ENCODE data around the gene ESYT2. TPM values are rescaled to one million over a fixed set of nuclear protein-coding genes. Genes with fewer than 3 reads are reported as not detected.

ESYT2 gene
- polyA plus RNA-seq, 1 donor (not counting 4 experiments of a cell fraction or from before 2014, with no cell fraction given): 45.9 TPM

DNA sequence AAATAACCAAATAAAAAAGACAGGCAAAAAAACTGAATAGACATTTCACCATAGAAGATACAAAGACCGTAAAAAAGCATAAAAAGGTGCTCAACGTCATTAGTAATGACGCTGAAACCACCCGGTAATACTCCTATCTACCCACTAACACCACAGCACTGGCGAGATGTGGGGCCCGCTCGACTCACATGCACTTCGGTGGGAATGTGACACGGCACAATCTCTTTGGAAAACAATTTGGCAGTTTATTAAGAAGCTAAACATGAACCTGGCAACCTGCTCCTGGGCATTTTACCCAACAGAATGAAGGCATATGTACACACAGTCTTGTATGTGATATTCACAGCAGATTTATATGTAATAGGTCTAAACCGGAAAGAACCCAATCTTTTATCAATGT, 81.9 kb downstream of the ESYT2 start:
- H3K4me3 ChIP-seq (ENCODE audit: control insufficient read depth in 2 of 3, extremely low read depth in 1 of 3, insufficient read depth in 2 of 3, low read depth in 1 of 3, low read length in 3 of 3): no peak overlapping the region
- H2AFZ ChIP-seq (ENCODE audit: control insufficient read depth, low read length): no peak overlapping the region
- no peak for TF ChIP-seq EZH2 (IDR thresholded peaks at IDR 0.05; ENCODE audit: low read length)
- TF ChIP-seq, protein P1, sequence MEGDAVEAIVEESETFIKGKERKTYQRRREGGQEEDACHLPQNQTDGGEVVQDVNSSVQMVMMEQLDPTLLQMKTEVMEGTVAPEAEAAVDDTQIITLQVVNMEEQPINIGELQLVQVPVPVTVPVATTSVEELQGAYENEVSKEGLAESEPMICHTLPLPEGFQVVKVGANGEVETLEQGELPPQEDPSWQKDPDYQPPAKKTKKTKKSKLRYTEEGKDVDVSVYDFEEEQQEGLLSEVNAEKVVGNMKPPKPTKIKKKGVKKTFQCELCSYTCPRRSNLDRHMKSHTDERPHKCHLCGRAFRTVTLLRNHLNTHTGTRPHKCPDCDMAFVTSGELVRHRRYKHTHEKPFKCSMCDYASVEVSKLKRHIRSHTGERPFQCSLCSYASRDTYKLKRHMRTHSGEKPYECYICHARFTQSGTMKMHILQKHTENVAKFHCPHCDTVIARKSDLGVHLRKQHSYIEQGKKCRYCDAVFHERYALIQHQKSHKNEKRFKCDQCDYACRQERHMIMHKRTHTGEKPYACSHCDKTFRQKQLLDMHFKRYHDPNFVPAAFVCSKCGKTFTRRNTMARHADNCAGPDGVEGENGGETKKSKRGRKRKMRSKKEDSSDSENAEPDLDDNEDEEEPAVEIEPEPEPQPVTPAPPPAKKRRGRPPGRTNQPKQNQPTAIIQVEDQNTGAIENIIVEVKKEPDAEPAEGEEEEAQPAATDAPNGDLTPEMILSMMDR (optimal IDR thresholded peaks at IDR 0.05 in 1 of 3, IDR thresholded peaks at IDR 0.05 in 1 of 3, conservative IDR thresholded peaks at IDR 0.05 in 1 of 3; ENCODE audit: extremely low read depth in 1 of 3, insufficient read depth in 2 of 3, low read length in 3 of 3): no peak
- dilution Hi-C loops (cut with MboI; ENCODE audit: extremely low pct_ligation_motif_present, low sequenced_read_pairs): no loop called here
- H3K9me3 ChIP-seq (ENCODE audit: control insufficient read depth, low read depth, low read length): no peaks in the 10 kb centered on the region
- H3K9ac ChIP-seq (ENCODE audit: control insufficient read depth, extremely low read depth, insufficient read depth, low read length): no peak overlapping the region
- FAIRE-seq (no peak), DNase-seq (ENCODE audit: low read depth, low spot score) (no peak)
- no peaks in the 10 kb centered on the region for H3K4me1 ChIP-seq (ENCODE audit: control insufficient read depth, extremely low read depth, insufficient read depth, low read length)
- no peaks in the 10 kb centered on the region for H3K27me3 ChIP-seq (ENCODE audit: control insufficient read depth, extremely low read depth, insufficient read depth, low read length)
- no peak overlapping the region for H3K27ac ChIP-seq (ENCODE audit: control insufficient read depth, insufficient read depth, low read length)
- H3K79me2 ChIP-seq (ENCODE audit: control insufficient read depth, insufficient read depth, low read length): no peaks in the 10 kb centered on the region
- H3K36me3 ChIP-seq (ENCODE audit: control insufficient read depth in 2 of 2, extremely low read depth in 1 of 2, insufficient read depth in 2 of 2, low read length in 2 of 2): peaks cover 6 to 12% of the 10 kb centered on the region in 2 experiments
- H4K20me1 ChIP-seq (ENCODE audit: control insufficient read depth, extremely low read depth, insufficient read depth, low read length): no peaks in the 10 kb centered on the region
- H3K4me2 ChIP-seq (ENCODE audit: control insufficient read depth, extremely low read depth, insufficient read depth, low read depth, low read length): no peak overlapping the region
- no peaks in the 10 kb centered on the region for H3K9me1 ChIP-seq (ENCODE audit: control insufficient read depth, extremely low read depth, insufficient read depth, low read length)

DNA sequence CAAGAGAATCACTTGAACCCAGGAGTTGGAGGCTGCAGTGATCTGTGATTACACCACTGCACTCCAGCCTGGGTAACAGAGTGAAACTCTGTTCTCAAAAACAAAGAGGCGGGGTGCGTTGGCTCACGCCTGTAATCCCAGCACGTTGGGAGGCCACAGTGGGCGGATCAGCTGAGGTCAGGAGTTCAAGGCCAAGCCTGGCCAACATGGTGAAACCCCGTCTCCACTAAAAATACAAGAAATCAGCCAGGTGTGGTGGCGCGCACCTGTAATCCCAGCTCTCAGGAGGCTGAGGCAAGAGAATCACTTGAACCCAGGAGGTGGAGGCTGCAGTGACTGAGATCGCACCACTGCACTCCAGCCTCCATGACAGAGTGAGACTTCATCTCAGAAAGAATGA, 82.4 kb downstream of the ESYT2 start:
- Histone ChIP-seq H3K4me1 (ENCODE audit: control insufficient read depth, extremely low read depth, insufficient read depth, low read length) (no peaks in the 10 kb centered on the region), H3K36me3 (ENCODE audit: control insufficient read depth in 2 of 2, extremely low read depth in 1 of 2, insufficient read depth in 2 of 2, low read length in 2 of 2) (peaks cover 9 to 15% of the 10 kb centered on the region in 2 experiments), H3K9ac (ENCODE audit: control insufficient read depth, extremely low read depth, insufficient read depth, low read length) (no peak overlapping the region), H4K20me1 (ENCODE audit: control insufficient read depth, extremely low read depth, insufficient read depth, low read length) (no peaks in the 10 kb centered on the region), H3K9me3 (ENCODE audit: control insufficient read depth, low read depth, low read length) (no peaks in the 10 kb centered on the region), H3K27me3 (ENCODE audit: control insufficient read depth, extremely low read depth, insufficient read depth, low read length) (no peaks in the 10 kb centered on the region), H3K4me2 (ENCODE audit: control insufficient read depth, extremely low read depth, insufficient read depth, low read depth, low read length) (no peak overlapping the region), H3K4me3 (ENCODE audit: control insufficient read depth in 2 of 3, extremely low read depth in 1 of 3, insufficient read depth in 2 of 3, low read depth in 1 of 3, low read length in 3 of 3) (no peak overlapping the region), H3K27ac (ENCODE audit: control insufficient read depth, insufficient read depth, low read length) (no peak overlapping the region), H3K79me2 (ENCODE audit: control insufficient read depth, insufficient read depth, low read length) (no peaks in the 10 kb centered on the region), H2AFZ (ENCODE audit: control insufficient read depth, low read length) (no peak overlapping the region), H3K9me1 (ENCODE audit: control insufficient read depth, extremely low read depth, insufficient read depth, low read length) (no peaks in the 10 kb centered on the region)
- dilution Hi-C loops (cut with MboI; ENCODE audit: extremely low pct_ligation_motif_present, low sequenced_read_pairs): no loop called here
- FAIRE-seq: no peak
- TF ChIP-seq, protein P1 (optimal IDR thresholded peaks at IDR 0.05 in 1 of 3, IDR thresholded peaks at IDR 0.05 in 1 of 3, conservative IDR thresholded peaks at IDR 0.05 in 1 of 3; ENCODE audit: extremely low read depth in 1 of 3, insufficient read depth in 2 of 3, low read length in 3 of 3): no peak
- no peak for TF ChIP-seq EZH2 (IDR thresholded peaks at IDR 0.05; ENCODE audit: low read length)
- no peak for DNase-seq (ENCODE audit: low read depth, low spot score)
